GM04504 (cell line): ENCODE data around the gene GRID1.
"Not testable (repeated sequence)": the region's sequence is repeated elsewhere in the genome, so short reads cannot be mapped to it uniquely, and the experiment has no call there.

ENCODE experiments used
- DNase-seq: peaks from one replicate; pipeline ENCODE4 v3.0.0-alpha.2; 2012; ENCODE audit warnings: low read depth

GRID1 gene

DNA sequence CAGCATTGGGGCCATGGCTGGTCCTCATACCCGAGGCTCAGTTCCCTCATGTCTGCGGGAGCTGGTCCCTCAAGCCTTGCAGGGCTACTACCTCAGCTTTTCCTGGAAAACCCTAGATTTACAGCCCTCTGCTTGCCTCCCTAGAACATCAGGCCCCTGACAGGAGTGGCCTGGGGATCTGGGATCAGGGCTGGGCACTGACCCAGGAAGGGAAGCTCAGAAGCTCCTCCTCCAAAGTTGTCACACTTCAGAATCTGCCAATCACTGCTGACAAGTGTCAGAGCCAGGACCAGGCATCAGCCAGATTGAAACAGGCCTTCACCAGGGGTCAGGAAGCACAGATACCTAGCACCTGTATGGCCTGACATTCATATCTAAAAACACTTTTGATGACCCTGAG lies 115.2 kb downstream of the GRID1 start:
- no peak for DNase-seq

DNA sequence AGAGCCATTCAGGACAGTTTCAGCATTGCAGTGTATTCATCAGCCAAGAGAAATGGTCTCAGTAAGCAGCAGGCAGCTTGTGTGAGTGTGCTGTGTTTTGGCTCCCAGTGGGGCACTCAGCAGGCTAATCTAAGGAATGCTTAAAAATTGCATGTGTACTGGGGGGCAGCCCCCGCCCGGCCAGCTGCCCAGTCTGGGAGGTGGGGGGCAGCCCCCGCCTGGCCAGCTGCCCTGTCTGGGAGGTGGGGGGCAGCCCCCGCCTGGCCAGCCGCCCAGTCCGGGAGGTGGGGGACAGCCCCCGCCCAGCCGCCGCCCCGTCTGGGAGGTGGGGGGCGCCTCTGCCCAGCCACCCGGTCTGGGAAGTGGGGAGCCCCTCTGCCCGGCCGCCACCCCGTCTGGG lies 116.2 kb downstream of the GRID1 start:
- no peak for DNase-seq

DNA sequence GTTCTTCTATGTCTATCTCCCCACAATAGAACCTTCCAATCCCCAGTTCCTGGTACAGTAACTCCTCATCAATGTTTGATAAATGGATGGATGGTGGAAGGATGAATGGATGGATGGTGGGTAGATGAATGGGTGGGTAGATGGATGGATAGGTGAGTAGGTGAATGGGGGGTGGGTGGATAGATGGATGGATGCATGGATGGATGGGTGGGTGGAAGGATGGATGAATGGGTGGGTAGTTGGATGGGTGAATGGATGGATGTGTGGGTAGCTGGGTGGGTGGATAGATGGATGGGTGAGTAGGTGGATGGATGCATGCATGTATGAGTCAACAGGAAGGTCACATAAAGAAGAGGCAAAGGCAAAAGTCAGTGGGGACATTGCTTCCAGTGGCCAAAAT lies 116.8 kb downstream of the GRID1 start:
- no peak for DNase-seq

DNA sequence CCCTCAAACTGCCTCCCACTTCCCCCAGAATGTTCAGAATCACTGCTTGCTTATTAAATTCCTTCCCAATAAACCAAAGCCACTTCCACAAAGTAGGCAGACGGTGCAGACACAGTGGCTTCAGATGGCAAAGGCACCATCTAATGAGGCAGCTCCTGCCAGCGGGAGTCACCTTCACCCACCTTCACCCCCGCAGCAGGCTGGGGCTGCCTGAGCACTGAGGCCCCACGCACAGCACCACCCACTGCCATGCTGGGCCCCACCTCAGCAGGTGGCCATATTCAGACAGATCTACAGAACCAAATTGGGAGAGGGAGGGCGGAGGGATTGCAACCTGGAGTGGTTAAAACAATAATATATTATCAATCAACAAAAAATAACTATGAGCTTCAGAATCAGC lies 118.5 kb downstream of the GRID1 start:
- DNase-seq = no peak

DNA sequence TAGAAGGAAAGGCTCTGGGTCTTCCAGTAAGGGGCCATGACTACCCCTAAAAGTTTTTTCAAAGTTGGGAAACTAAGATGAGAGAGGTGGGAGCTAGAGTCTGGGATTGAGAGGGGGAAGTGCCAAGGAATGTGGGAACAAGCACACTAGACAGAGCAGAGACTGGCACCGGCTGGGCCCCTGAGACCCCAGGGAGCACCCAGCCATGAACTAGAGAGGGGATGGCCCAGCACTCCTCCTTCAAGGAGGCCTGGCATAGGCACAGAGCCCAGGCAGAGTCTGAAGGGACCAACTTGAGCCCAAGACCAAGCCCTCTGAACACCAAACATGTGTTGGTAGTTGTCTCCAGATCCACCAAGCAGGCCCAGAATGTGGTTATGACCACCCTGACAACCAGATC lies 119.0 kb downstream of the GRID1 start:
- no peak for DNase-seq

DNA sequence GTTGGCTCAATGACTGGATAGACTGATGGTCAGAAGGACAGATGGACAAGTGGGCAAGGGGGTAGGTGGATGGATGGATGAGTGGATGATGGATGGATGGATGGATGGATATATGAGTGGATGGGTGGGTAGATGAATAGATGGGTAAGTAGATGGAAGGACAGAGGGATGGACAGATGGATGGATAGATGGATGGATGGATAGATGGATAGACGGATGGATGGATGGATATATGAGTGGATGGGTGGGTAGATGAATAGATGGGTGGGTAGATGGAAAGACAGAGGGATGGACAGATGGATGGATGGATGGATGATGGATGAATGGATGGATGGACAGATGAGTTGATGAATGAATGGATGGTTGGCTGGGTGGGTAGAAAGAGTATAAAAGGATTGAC lies 119.5 kb downstream of the GRID1 start:
- no peak for DNase-seq

DNA sequence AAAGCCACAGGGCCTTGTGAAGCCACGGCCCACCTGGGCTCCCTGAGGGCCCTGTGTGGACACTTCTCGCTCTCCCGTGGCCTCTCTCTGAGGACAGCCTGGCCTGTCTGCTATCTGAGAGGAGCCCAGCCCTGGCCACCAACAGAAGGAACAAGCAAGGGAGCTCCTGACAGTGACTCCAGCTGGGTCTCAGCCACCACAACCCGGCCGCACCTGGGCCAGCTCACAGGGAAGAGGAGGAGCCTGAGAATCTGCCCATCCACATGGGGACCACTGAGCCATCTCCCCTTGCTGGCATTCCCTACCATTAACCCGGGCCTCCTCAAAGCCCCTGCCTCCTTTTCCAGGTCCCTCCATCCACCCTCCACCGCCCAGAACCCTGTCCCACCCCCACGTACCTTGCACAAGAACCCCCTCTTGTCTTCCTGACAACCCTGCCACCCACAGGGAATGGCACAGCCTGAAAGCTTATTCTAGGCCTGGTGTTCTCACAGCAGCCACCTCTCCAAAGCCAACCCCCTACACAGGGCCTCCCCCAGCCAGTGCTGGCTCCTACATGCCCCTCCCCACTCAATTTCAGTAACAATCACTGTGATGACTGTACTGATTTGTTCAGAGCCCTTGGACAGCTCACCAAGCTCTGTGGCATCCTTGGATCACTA lies 120.2 kb downstream of the GRID1 start:
- no peak for DNase-seq

DNA sequence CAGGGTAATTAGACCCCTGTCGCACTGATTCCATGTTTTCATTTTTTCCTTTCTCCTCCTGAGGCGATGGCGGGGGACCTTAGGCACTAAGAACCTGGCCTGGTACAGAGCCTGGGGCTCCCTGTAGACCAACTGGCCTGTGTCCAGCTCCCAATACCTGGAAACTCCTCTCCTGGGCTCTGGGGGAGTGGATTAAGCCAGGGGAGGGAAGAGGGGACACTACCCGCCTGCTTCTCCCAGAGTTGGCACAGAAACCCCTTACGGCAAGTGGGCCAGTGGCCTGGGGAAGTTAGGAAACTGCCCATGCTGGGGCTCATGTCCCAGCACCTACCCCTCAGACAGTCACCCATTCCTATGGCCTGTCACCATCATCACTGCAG lies 121.6 kb downstream of the GRID1 start:
- DNase-seq = no peak

DNA sequence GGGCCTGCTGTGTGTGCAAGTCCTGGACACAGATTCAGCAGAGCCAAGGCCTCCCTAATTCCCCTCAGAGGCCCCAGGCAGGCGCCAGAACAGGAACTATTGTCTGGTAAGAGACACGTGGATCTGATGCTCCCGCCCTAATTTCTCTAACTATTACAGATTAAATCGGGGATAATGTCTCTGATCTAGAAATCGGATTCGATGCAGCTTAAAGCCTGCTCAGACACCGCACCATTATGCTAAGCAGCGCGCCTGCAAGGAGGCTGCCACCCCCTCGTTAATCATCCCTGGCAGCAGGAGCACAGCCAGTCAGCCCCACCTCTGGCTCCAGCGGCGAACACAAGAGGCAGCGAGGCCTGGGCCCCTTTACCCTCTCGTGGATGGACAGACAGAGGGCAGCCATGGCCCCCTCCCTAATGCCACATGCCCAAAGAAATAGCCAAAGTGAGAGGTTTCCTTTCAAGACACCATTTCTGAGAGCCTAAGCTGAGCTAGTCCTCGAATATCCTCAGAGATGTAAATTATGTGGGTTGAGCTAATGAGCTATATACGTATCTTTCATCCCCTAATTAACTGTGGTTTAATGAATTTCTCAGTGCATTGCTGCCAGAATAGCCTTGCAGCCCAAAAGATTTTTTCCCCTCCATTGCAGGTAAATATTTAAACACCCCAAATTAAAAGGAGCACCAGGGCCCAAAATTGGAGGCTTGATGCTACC lies 122.1 kb downstream of the GRID1 start:
- DNase-seq = no peak

DNA sequence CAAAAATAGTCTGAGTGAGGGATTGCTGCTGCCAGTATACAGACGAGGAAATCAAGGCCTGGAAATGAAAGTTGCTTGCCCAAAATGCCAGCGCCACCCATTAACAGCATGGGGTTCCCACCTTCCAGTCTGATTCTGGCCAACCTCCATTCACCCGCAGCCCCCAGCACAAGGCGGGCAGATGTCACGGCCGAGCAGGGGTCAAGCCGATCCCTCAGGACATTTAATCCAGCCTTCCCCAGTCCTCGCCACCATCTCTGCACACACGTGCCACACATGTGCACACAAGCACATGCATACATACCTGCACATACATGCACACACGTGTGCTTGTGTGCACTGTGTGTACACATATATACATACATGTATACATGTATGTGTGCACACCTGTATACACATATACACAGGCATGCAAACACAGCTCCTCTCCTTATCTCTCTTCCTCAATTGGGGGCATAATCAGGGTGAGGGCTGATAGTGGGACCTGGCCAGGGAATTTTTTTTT lies 122.9 kb downstream of the GRID1 start:
- no peak for DNase-seq

DNA sequence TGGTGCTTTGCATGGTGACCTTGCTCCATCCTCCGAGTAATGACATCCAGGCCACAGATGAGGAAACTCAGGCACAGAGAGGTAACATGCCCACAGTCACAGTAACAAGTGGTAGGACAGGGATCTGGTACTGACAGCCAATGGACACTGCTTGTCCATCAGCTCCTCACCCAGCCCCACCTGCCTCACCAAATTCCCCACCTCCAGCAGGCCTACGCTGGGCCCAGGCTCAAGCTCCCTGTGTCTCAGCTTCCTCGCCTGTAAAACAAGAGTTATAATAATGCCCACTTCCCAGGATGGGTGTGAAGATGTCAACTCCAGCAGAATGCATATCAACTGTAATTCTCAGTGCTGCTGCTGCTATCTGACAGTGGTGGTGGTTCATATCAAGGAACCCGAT lies 123.8 kb downstream of the GRID1 start:
- no peak for DNase-seq

DNA sequence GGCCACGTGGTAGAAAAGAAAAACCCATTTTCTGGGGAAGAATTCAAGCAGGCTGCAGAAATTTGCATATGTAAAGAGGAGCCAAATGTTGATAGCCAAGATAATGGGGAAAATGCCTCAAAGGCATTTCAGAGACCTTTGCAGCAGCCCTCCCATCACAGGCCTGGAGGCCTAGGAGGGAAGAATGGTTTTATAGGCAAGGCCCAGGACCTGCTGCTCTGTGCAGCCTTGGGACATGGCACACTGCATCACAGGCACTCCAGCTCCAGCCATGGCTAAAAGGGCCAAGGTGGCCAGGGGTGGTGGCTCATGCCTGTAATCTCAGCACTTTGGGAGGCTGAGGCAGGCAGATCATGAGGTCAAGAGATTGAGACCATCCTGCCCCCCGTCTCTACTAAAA lies 128.5 kb downstream of the GRID1 start:
- DNase-seq = not testable (repeated sequence)

DNA sequence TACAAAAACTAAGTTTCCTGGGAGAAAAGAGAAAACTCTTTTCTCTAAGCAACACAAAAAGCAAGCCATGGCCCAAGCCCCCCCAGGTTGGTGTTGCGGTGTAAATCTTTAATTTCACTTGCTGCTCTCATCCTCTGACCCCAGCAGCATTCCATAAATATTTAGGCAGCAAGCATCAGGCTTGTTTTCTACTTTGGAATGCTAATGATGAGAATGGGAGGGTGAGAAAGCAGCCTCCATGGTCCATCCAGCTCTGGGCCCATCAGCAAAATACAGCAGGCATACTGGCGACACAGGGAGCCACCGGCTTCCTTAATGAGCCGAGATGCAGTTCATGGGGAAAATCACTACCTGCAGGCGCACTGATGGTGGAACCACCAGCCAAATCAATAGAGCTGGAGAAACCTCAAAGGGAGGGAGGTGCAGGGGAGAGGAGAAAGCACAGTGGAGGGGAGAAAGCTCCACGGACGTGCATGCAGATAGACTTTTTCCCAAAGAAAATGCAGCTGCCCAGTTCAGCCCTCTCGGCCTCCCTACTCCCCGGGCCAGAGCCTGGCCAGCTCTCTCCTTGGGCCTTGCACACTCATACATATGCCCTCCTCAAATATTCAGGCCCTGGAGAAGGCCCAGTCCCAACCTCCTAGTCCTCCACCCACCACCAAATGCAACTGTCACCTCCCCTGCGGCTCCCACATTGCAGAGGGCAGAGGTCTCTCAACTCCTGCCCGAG lies 131.9 kb downstream of the GRID1 start:
- DNase-seq = no peak

DNA sequence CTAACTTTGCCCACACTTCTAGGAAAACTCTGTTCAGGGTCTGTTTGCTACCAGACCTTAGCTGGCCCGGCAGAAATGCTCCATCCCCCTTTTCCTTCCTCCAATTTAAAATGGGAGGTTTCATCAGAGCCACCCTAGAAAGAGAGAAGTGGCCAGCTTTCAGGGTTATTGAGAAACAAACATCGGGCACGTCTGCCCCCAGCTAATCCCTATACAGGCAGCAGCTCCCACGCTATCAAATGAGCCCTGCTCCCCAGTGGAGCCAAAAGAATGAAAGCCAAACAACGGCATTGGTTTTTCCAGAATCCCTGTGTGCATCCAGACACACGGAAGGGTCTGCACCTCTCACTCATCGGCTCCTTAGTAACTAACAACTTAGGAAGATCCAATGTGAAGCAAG lies 132.5 kb downstream of the GRID1 start:
- DNase-seq = no peak

DNA sequence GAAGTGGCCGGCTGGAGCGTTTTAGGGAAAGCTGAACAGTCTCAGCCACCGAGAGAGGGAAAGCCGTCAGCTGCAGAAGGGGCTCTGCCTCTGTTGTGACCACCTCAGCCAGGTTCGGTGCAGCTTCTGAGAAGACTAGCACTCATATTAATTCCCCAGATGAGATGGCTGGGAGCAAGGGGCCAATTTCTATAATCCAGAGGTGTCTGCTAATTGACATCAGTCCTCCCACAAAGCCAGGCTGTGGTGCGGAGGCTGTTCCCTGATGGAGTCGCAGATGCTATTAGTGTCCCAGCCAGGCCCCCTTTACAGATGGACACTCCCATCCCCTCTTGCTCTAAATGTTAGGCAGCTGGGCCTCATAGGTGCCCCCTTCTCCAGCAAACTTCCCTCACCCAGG lies 133.5 kb downstream of the GRID1 start:
- no peak for DNase-seq

DNA sequence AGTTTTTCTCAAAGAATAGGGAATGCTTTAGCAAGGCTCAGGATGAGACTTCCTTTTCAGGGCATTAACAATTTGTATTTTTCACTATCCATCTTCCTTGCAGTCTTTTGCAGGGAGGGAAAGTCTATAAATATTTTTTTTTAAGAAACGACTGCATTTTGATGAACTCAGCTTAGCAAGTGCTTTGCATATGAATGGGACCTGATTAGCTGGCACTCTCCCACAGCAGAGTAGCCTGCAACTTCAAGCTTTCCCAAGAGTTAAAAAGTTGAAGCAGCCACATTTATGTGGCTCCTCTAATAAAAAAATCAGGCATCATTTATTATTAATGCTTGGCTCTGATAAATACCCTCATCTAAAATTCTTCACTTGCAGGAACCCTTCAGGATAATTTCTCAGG lies 134.0 kb downstream of the GRID1 start:
- DNase-seq = no peak

DNA sequence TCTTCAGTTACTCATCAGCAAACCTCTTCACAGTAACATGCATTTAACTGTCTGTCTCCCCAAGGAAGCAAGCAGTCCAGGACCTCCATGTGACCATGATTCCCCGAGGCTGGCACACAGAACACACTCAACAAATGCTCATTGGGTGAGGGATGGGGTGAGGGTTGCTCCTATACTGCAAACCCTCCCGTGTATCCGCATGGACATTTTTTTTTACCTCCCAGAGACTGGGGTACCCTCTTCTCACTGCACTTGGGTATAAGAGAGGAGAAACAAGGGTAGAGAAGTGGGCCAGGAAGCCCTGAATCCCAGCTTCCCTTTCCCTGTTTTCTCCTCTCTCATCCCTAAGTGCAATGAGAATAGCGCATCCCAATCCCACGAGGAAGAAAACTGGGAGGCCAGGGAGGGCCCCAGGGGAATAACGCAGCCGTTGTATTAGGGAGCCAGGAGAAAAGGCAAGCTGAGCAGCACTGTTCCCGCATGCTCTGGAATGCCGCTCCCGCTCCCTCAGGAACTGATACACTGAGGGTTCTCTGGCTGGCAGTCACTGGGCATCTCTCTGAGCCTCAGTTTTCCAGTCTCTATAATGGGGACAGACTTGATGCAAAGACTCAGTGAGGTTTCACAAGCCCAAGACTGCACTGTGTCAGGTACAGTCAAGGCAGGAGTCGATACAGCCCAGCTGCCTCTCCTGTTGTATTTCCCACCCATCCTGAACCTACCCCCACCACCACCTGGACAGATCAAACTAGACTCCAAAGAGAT lies 134.6 kb downstream of the GRID1 start:
- DNase-seq = no peak

DNA sequence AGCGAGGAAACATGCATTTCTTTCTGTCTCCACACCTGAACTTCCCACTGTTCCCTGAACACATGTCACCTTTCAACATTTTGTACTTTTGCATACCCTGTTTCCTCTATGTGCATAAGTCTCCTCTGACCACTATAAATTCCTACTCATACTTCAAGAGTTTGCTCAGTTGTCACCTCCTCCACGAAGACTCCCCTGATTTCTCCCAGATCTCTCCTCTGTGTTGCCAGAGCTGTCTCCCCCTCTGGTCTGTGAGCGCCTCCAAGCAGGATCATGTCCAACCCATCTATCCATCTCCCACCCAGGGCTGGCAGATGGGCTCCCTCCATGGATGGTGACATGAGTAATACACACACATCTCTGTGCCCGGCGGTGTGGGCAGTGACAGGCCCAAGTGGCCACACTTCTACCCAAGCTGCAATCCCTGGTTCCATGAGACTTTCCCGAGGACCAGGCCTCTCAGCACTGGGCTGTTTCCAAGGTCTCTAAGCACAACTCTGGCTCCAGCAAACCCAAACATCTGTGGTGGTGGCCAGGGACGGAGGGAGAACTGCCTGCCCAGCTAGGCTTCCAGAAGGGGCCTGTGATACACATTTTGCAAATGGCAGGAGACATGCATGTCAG lies 135.9 kb downstream of the GRID1 start:
- DNase-seq = no peak

DNA sequence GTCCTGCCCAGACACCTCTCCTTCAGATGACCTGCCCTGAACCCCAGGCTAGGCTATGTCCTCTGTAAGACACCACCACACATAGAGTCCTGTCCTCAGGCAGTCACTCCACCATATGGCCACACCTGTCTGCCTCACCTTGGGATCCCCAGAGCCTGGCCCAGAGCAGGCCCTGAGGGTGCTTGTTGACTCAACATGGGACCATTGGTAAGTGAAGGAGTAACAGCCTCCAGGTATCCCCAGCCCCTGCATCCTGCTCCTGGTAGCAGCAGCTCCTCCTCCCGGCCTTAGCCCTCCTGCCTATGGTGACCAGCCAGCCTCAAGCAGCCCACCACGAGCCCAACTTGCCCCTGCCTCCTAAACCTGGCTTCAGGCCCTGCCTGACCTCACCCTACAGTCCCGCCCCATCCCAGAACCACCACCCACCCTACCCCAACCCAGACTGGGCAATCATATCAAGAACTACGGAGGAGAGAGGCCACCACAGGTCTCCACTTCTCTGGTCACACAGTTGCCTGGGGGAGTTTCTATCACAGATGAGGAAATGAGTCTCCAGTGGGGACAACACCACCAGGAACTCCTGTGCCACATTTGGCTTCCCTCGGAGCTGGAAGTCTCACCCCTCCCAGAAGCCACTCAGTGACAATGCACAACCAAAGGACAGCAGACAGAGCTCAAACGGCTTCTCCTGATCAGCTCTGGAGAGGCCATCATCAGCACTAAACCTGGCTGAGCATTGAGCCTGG lies 136.6 kb downstream of the GRID1 start:
- DNase-seq = no peak

DNA sequence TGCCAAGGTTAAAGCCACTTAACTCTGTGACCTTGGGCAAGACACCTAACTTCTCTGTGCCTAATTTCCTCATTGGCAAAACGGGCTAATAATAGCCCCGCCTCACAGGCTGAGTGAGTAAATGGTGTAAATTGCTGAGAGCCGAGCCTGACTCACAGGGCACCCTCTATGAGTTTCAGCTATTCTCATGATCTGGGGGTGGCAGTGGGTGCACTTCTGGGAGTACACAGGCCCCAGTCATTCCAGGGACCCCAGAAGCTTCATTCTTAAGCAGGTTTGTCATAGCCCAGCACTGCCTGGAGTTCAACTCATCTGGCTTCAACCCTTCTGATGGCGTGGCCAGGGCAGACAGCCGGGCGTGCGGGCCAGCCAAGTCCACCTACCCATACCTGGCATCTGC lies 137.2 kb downstream of the GRID1 start:
- DNase-seq = no peak
